HG02840 (cell line): ENCODE data around the gene HJV.
"Not testable (repeated sequence)": the region's sequence is repeated elsewhere in the genome, so short reads cannot be mapped to it uniquely, and the experiment has no call there.

Source experiments
- ATAC-seq: cut with Tn5 transposase; IDR thresholded peaks from one replicate; pipeline ENCODE4 v1.9.1; 2021; ENCODE audit warnings: mild to moderate bottlenecking, moderate library complexity, moderate number of reproducible peaks; ENCODE audit not compliant: unreplicated experiment, low FRiP score

Gene HJV, protein sequence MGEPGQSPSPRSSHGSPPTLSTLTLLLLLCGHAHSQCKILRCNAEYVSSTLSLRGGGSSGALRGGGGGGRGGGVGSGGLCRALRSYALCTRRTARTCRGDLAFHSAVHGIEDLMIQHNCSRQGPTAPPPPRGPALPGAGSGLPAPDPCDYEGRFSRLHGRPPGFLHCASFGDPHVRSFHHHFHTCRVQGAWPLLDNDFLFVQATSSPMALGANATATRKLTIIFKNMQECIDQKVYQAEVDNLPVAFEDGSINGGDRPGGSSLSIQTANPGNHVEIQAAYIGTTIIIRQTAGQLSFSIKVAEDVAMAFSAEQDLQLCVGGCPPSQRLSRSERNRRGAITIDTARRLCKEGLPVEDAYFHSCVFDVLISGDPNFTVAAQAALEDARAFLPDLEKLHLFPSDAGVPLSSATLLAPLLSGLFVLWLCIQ

DNA sequence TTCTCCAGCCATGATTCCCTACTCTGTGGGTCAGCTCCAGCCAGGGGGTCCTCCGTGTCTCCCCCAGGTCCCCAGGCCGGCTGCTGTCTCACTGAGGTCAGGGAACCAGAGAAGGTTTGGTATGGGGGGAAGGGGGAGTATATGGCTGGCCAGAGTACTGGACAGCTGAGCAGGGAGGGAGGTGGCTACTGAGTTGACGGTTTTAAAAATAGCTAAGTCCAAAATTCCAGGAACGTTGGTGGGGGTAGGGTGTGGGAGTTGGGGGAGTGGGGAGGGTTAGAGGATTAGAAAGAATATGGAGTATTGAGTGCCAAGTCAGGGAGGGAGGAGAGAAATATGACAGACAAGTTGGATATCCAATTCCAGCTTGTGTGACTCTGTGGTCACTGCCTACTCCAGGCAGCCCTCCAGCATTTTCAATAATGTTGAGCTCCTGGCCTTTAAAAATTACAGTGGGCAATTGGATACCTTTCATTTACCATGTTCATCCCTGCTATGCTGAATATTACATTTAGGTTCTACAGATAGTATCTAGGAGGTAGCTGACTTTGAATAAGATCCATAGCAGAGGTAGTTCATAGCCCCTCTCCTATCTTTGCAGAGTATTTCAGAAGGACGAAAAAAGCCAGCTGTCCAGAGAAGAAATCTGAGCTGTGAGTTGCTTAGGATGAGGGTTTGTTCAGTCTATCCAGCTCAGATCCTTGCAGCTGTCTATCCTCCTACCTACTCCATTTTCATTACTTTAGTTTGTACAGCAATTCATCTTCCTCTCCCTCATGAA lies at the start of gene HJV:
HJV (minus strand) TSS at position 114 of the 781 bp plus-strand sequence. CDS start 1,504 bp downstream, outside the sequence.
- no peak for ATAC-seq

DNA sequence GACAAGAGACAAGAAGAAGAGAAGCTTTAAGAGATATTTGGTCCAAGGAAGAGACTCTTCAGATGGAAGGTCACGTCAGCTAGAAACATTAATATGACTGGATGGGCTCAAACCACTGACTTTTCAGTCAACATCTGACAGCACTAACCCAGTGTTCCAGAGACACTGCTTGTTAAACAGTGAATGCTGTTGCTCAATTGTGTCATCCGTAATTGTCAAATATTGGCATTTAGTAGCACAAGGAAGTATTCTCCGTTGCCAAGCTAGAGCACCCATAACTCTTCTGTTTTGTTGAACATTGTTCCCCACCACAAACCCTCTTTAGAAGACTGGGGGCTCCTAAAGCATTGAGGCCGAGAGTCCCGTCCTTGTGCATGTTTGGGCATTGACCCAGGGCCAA lies 37.6 kb upstream of the HJV start:
- not testable (repeated sequence) for ATAC-seq

GRCh38 chr1:146051852-146052676 lies 30.5 kb upstream of the HJV start:
- ATAC-seq: peak; percentile 64

GRCh38 chr1:146051452-146051851 lies 29.9 kb upstream of the HJV start:
- ATAC-seq: no peak

DNA sequence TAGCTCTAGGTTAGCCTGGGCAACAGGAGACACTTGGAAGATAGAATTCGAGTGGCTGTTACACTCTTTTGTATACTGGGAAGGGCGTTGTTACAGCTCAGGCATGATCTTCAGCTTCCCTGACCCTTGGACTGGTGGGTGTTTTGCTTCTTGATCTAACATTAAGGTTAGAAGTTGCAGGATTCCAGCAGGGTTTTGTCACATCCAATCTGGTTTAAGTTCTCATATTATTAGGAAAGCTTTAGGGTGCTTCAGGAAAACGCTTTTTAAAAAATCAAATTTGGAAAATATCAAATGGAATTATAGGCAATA lies 29.1 kb upstream of the HJV start:
- ATAC-seq: not testable (repeated sequence)

- ATAC-seq: not testable (repeated sequence)
Observed at GRCh38 chr1:146049866-146050651, 28.5 kb upstream of the HJV start.

DNA sequence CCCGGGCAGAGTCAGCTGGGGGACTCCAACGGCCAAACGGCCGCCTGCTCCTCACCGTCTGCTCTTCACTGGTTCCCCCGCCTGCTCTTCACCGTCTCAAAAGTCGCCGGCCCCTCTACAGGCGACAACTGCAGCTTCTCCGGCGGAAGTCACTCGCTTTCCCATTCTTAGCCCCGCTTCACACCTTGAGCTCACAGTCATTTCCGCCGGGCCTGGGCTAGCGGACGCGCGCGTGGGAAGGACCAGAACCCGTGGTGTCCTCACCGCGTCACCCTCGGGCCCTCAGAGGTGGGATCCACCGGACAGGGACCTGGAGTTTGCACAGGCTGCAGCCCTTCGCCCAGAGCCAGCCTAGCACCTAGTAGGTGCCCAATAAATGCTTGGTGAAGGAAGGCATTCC lies 27.9 kb upstream of the HJV start:
- no peak for ATAC-seq

GRCh38 chr1:146048514-146049115 lies 27.1 kb upstream of the HJV start:
- ATAC-seq: not testable (repeated sequence)

DNA sequence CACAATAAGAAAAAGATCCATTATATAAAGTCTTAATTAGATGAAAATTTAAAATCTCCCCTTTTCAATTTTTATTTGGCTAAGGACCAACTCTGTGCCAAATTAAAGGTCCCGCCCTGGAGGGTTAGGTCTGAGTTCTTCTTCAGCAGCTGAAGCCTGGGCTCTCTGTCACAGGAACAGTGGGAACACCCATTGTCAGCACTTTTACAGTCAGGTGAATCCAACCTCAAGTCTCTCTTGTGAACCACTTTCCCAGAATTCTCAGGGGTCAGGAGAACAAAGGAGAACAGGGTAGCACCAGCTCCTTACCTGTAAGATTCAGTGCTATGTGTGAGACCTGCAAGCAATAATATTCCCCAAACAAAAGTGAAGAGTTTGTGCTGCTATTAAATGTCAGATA lies 25.1 kb upstream of the HJV start:
- no peak for ATAC-seq

DNA sequence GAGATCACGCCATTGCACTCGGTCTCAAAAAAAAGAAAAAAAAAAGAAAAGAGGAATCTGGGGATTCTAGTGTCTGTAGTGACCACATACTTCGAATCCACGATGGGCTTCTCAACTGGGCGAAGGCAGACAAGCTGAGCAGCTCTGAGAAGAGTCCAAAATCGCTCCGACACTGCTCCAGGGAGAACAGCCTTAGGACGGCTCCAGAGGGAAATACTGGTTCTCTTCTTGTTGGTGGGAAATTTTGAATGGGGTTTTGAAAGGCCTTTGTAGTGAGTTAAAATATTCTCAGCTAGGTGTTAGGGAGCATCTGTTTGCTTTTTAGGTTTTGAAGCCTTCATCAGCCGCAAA lies 18.3 kb upstream of the HJV start:
- ATAC-seq: no peak

- ATAC-seq: peak; percentile 19
Observed at GRCh38 chr1:146036965-146037646, 15.6 kb upstream of the HJV start.

- no peak for ATAC-seq
Observed at GRCh38 chr1:146036241-146036964, 14.9 kb upstream of the HJV start.

DNA sequence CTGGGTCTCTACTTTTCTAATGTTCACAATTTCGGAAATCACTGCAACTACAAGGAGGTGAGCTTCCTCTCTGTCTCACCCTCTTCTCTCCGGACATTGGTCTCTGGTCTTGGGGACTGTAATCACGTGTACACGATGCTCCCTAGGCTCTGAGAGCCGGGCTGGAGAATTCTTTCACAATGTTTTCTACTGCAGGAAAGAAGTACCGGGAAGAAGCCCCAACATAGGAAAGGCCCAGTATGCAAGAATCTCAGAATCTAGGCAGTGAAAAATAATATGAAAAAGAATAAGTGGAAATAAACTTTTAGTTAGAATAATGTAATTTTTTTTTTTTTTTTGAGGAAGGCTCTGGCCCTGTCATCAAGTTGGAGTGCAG lies 13.5 kb upstream of the HJV start:
- ATAC-seq: no peak

- ATAC-seq: no peak
Observed at GRCh38 chr1:146032631-146033219, 11.2 kb upstream of the HJV start.

GRCh38 chr1:146031476-146031875 lies 9.9 kb upstream of the HJV start:
- ATAC-seq: no peak

GRCh38 chr1:146029117-146029516 lies 7.6 kb upstream of the HJV start:
- no peak for ATAC-seq

GRCh38 chr1:146026650-146027049 lies 5.1 kb upstream of the HJV start:
- not testable (repeated sequence) for ATAC-seq

DNA sequence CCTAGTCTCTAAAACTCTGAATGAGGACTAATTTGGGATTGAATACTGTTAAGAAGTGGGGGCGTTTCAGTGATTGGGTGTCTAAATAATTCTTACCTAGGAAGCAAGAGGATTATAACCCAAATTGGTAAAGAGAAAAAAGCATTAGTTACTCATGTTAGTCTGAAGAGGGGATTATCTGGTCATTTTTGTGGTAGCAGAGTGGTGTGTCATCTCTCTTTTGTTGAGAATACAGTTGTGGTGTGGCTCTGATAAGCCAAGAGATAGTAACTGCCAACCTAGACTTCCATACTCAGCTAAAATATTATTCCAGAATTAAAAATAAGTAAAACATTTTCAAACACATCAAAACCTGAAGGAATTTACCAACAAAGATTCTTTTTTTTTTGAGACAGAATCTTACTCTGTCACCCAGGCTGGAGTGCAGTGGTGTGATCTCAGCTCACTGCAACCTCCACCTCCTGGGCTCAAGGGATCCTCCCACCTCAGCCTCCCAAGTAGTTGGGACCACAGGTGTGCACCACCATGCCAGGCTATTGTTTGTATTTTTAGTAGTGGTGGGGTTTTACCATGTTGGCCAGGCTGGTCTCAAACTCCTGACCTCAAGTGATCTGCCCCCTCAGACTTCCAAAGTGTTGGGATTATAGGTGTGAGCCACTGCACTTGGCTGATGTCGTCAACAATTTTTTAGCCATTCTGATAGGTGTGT lies 4.4 kb upstream of the HJV start:
- not testable (repeated sequence) for ATAC-seq
